ENCODE results near the gene GABRA4. TPM values are rescaled to one million over a fixed set of nuclear protein-coding genes. Genes with fewer than 3 reads are reported as not detected.

GABRA4 gene
- total RNA-seq, 3 donors from 2014 or later: not detected

DNA sequence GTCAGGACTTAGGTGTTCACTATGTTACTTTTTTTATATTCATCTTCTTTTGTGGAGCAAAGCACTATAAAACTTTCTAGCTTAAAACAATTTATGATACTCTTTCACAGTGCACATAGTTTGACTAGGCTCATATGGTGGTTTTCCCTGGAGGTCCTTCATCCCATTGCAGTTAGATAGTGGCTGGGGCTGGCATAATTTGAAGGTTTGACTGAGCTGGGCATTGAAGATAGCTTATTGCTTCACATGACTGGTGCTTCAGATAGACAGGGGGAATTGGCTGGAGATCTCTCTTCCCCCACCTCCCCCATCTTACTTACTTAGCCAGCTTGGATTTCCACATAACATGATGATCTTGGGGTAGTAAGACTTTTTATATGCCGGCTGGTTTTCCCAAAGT, 7.0 kb upstream of the GABRA4 start:
- H3K9me3 Mint-ChIP-seq: no peaks in the 10 kb centered on the region
- ATAC-seq (no peak), DNase-seq (no peak)
- H3K4me1 Mint-ChIP-seq (ENCODE audit: low read depth): no peaks in the 10 kb centered on the region
- H3K4me3 Mint-ChIP-seq: no peak overlapping the region
- H3K36me3 Mint-ChIP-seq (ENCODE audit: insufficient read depth): no peaks in the 10 kb centered on the region
- H3K27me3 Mint-ChIP-seq (ENCODE audit: low read depth): peaks cover 12% of the 10 kb centered on the region

DNA sequence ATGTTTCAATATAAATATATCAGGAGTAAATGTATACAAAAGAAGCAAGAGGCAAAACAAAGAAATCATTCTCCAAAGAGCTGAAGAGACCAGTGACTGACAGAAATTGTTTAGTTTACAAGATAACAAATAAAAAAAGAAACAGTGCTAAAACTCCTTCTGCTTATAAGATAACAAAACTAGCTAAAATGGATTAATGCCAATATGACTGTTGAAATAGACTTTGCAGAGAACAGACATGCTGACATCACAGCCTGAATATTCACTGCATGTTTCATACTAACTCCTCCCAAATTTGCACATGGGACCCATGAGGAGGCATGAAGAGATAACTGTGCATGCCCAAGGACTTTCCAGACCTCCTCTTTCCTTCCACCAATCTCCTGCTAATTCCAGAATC, 6.2 kb upstream of the GABRA4 start:
- peaks cover 18% of the 10 kb centered on the region for H3K27me3 Mint-ChIP-seq (ENCODE audit: low read depth)
- DNase-seq: no peak
- no peaks in the 10 kb centered on the region for H3K9me3 Mint-ChIP-seq
- H3K4me1 Mint-ChIP-seq (ENCODE audit: low read depth): no peaks in the 10 kb centered on the region
- no peaks in the 10 kb centered on the region for H3K36me3 Mint-ChIP-seq (ENCODE audit: insufficient read depth)
- ATAC-seq: no peak
- no peak overlapping the region for H3K4me3 Mint-ChIP-seq

DNA sequence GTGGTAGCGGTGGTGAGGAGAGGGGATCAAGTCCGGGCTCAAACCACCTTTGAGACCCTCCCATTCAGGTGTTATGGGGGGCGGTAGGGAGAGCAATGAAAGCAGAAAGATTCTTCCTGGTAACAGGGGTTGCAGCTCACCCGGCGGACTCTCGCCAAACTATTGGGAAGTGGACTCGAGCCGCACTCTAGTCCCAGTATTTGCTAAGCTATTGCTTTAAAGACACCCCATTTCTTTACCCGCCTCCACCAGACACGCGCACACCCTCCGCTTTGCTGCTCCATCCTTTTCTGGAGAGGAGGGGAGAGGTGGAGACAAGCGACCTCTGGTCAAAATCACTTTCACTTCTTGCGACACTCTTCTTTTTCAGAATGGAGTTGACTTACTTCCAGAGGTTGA, 625 bp upstream of the GABRA4 start:
- no peaks in the 10 kb centered on the region for H3K36me3 Mint-ChIP-seq (ENCODE audit: insufficient read depth)
- DNase-seq (no peak), ATAC-seq (peak in 1 of 2 donors; percentile 38)
- peaks cover 46% of the 10 kb centered on the region for H3K27me3 Mint-ChIP-seq (ENCODE audit: low read depth)
- peak overlapping the region; percentile 24 for H3K4me3 Mint-ChIP-seq
- no peaks in the 10 kb centered on the region for H3K9me3 Mint-ChIP-seq
- peaks cover 19% of the 10 kb centered on the region for H3K4me1 Mint-ChIP-seq (ENCODE audit: low read depth)

DNA sequence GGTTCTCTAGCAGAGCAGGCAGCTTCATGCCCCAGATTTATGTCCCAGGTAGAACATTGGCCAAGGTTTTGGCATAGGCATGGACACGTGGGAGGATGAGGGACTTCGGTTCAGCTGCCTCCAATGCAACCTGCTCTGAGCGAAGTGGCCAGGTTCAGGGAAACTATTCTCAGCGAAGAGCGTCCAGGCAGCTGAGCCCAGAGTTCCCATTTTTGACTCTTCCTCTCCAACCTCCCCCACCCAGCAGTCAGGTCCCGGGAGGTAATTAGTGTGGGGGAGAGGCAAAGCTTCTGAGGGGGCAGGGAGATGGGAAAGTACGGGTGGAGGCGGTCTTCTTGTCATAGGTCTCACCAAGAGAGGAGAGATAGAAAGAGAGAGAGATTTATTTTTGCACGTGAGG, 1.0 kb downstream of the GABRA4 start:
- DNase-seq: no peak
- no peaks in the 10 kb centered on the region for H3K9me3 Mint-ChIP-seq
- ATAC-seq: no peak
- no peaks in the 10 kb centered on the region for H3K36me3 Mint-ChIP-seq (ENCODE audit: insufficient read depth)
- peaks cover 41% of the 10 kb centered on the region for H3K27me3 Mint-ChIP-seq (ENCODE audit: low read depth)
- H3K4me3 Mint-ChIP-seq: no peak overlapping the region
- peaks cover 19% of the 10 kb centered on the region for H3K4me1 Mint-ChIP-seq (ENCODE audit: low read depth)

DNA sequence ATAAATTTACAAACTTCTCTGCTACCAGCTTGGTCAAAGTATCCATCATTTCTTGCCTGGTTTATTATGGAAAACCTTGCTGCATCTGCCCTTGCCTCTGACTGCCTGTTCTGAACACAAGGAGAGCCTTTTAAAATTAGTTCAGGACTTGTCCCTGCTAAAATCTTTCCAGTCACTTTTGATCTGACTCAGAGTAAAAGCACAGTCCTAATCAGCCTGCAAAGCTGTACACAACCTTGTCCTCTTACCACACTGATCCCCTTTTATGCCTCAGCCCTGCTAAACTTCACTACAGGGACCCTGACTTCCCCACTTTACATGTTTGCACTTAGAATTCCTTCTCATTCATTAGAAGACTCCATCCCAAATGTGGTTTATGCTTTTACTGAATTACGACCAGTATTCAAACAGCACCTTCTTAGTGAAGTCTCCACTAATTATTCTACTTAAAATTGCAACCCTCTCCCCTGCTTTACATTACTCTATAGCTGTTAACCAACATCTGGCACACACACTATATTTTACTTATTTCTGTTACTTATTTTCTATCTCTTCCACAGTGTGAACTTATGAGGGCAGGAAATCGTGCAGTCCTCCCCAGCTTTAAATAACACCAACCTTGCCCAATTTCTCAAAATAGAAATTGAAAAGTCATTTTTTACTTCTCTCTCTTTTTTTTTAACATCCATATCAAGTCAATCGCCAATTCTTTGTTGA, 6.3 kb downstream of the GABRA4 start:
- H3K4me1 Mint-ChIP-seq (ENCODE audit: low read depth): peaks cover under 1% of the 10 kb centered on the region
- ATAC-seq: no peak

DNA sequence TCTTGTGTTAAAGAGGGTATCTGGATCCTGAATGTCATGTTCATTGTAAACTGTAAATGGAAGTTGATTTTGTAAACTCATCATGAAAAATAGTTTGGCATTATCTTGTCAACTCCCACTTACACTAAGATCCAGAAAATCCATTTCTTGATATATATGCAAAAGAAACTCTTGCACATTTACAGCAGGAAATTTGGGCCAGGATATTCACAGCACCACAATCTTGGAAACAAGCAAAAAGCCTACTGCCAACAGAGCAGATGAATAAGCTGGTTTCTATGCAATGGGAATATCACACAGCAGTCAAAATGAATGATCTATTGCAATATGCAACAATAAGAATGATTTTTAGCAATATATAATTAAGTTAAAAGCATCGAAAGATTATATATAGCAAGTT, 8.6 kb downstream of the GABRA4 start:
- Mint-ChIP-seq H3K27me3 (ENCODE audit: low read depth) (no peaks in the 10 kb centered on the region), H3K9me3 (no peaks in the 10 kb centered on the region), H3K4me3 (no peak overlapping the region), H3K4me1 (ENCODE audit: low read depth) (no peaks in the 10 kb centered on the region), H3K36me3 (ENCODE audit: insufficient read depth) (no peaks in the 10 kb centered on the region)
- DNase-seq: no peak
- ATAC-seq: no peak

More for the DNA sequence above, 6.3 kb downstream of the GABRA4 start:
- no peak for DNase-seq
- no peaks in the 10 kb centered on the region for H3K9me3 Mint-ChIP-seq
- no peaks in the 10 kb centered on the region for H3K36me3 Mint-ChIP-seq (ENCODE audit: insufficient read depth)
- H3K27me3 Mint-ChIP-seq (ENCODE audit: low read depth): peaks cover 8% of the 10 kb centered on the region
- H3K4me3 Mint-ChIP-seq: no peak overlapping the region

DNA sequence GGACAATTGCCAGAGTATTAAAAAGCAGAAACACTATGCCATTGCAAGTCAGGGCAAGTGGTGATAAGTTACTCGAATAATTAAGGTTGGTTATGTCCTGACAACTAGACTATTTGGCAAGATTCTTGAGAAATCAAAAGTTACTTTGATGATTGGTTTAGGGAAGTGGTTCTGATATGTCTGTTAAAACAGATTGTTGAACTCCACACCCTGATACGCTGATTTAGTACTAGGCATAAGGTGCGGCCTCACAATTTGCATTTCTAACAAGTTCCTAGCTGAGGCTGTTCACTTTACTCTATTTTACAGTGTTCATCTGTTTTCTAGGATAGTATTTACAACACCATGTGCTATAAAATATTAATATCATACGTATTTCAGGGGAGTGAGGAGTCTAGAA, 12.5 kb downstream of the GABRA4 start:
- Mint-ChIP-seq H3K36me3 (ENCODE audit: insufficient read depth) (no peaks in the 10 kb centered on the region), H3K4me1 (ENCODE audit: low read depth) (no peaks in the 10 kb centered on the region), H3K9me3 (no peaks in the 10 kb centered on the region), H3K4me3 (no peak overlapping the region), H3K27me3 (ENCODE audit: low read depth) (no peaks in the 10 kb centered on the region)
- DNase-seq (no peak), ATAC-seq (no peak)

DNA sequence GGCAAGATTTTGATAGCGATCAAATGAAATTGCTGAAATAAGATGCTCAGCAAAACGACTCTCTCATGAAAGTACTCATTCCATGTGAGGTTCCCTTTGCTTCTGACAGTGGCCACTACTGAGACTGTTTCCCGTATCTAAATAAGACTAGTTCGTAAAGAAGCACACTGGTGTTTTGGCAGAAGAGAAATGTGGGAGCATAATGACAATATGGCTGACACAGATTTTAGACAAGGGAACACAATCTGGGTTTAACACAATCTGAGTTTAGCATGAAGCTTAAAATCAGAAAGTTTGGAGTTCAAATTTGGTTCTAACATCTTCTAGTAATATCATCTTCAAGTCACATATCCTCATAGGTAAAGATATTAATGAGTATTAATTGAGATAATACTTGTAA, 13.7 kb downstream of the GABRA4 start:
- no peaks in the 10 kb centered on the region for H3K27me3 Mint-ChIP-seq (ENCODE audit: low read depth)

DNA sequence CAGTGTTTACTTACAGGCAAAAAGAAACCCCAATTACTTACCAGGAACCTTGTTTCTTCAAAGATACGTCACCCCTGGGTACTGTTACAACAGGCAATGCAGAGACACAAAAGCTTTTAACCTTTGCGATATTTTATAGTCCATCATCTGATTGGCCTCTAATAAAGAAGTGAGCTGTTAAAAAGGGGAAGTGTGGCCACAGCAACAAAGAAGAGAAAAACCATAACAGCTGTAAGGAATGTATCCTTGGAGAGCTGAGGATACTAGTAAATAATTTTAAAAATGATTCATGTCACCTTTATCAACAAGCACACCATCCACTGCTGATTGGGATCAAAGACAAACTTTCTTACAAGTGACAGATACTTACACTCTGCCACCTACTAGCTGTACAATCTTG, 14.1 kb downstream of the GABRA4 start:
- H3K27me3 Mint-ChIP-seq (ENCODE audit: low read depth): no peaks in the 10 kb centered on the region
- no peaks in the 10 kb centered on the region for H3K4me1 Mint-ChIP-seq (ENCODE audit: low read depth)
- H3K36me3 Mint-ChIP-seq (ENCODE audit: insufficient read depth): no peaks in the 10 kb centered on the region
- ATAC-seq (no peak), DNase-seq (no peak)
- no peaks in the 10 kb centered on the region for H3K9me3 Mint-ChIP-seq
- H3K4me3 Mint-ChIP-seq: no peak overlapping the region

More for the DNA sequence above, 13.7 kb downstream of the GABRA4 start:
- H3K4me3 Mint-ChIP-seq: no peak overlapping the region
- H3K4me1 Mint-ChIP-seq (ENCODE audit: low read depth): no peaks in the 10 kb centered on the region
- ATAC-seq (no peak), DNase-seq (no peak)
- H3K36me3 Mint-ChIP-seq (ENCODE audit: insufficient read depth): no peaks in the 10 kb centered on the region
- no peaks in the 10 kb centered on the region for H3K9me3 Mint-ChIP-seq

DNA sequence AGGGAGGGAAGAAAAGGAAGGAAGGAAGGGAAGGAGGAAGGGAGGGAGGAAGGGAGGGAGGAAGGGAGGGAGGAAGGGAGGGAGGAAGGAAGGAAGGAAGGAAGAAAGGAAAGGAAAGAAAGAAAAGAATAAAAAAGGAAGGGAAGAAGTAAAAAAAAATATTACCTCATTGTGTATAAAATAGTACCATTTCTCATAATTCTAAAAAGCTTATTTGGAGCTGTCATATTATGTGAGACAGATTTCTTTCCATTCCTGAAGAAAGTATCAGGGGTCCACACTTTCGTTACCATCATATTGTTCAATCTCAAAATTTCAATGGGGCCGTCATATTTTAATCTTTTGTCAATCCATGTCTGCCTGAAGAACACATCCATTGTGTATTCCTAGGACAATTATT, 16.1 kb downstream of the GABRA4 start:
- ATAC-seq: no peak
- no peaks in the 10 kb centered on the region for H3K4me1 Mint-ChIP-seq (ENCODE audit: low read depth)
- no peak for DNase-seq
- H3K4me3 Mint-ChIP-seq: no peak overlapping the region
- no peaks in the 10 kb centered on the region for H3K9me3 Mint-ChIP-seq
- no peaks in the 10 kb centered on the region for H3K27me3 Mint-ChIP-seq (ENCODE audit: low read depth)
- no peaks in the 10 kb centered on the region for H3K36me3 Mint-ChIP-seq (ENCODE audit: insufficient read depth)

DNA sequence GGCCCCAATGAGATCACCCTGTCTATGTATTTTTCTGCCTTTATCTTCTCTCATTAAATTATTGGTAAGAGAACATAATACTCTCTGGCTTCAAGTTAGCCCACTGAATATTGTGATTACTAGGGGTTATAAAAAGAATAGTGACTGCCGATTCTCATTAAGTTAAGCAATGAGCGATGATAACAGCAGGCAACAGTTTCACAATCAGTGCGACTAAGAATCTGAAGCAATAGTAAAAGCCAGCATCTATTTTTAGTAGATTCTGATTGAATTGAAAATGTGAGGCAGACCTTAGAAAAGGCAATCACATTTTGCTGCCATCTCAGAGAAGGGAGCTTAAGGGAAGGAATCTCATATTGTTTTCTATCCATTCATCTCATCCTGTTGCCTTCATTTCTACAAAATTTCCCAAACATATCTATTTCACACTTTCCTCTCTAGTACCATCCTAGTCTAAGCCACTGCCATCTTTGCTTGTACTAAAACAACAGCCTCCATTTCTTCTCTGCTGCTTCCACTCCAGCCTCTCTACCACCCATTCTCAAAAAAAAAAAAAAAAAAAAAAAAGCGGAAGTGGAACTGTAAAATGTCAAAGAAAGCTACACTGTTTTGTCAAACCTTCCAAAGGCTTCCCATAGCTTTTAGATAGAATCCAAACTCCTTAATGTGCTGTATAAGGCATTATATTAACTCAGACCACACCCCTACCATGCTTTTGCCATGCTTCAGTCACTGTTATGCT, 17.4 kb downstream of the GABRA4 start:
- H3K9me3 Mint-ChIP-seq: no peaks in the 10 kb centered on the region
- H3K36me3 Mint-ChIP-seq (ENCODE audit: insufficient read depth): no peaks in the 10 kb centered on the region
- no peaks in the 10 kb centered on the region for H3K27me3 Mint-ChIP-seq (ENCODE audit: low read depth)
- H3K4me3 Mint-ChIP-seq: no peak overlapping the region
- ATAC-seq (no peak), DNase-seq (no peak)
- no peaks in the 10 kb centered on the region for H3K4me1 Mint-ChIP-seq (ENCODE audit: low read depth)

DNA sequence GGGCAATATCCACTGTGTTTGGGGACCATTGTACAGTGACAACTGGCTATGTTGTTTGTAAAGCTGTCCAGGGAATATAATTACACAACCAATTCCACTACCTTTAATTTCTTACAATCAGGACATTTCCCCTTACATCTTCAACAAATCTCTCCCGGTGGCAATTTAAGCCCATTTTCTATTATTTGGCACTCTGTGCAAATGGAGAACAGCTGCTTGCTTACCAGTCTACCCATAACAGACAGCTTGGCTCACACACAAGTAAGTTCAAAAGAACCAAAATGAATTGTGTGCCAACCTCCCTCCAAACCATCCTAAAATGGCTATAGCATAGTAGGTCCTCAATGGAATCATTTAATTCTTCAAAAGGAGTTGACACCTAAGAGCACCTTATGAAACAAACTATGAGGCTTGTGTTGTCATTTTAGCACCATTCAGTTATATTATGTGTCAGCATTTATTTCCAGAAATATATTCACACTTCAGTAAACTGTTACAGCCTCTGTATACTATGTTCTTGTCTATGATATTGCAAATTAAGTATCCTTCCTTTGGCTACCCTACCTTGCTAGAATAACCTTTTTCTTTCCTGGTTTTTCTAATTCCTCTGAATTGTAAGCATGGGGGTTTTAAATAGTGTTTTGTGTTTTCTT, 18.4 kb downstream of the GABRA4 start:
- no peaks in the 10 kb centered on the region for H3K27me3 Mint-ChIP-seq (ENCODE audit: low read depth)

DNA sequence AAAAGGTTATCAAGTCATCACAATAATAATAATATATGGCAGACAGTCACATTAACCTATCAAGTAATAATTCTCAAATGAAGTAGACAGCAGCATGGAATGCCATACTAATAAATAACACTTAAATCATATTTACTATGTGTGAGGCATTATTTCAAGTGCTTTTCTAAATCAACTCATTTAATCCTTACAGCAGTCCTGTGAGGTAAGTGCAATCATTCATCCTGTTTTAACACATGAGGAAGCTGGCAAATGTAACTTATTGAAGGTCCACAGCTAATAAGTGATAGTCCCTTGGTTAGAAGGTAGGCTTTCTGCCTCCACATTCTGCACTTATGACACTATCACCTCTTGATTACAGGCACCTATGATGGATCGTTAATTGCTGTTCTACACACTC, 24.5 kb downstream of the GABRA4 start:
- ATAC-seq (no peak), DNase-seq (no peak)
- Mint-ChIP-seq H3K4me1 (ENCODE audit: low read depth) (no peaks in the 10 kb centered on the region), H3K36me3 (ENCODE audit: insufficient read depth) (no peaks in the 10 kb centered on the region), H3K27me3 (ENCODE audit: low read depth) (peaks cover 2% of the 10 kb centered on the region), H3K4me3 (no peak overlapping the region), H3K9me3 (no peaks in the 10 kb centered on the region)

More for the DNA sequence above, 18.4 kb downstream of the GABRA4 start:
- H3K4me1 Mint-ChIP-seq (ENCODE audit: low read depth): no peaks in the 10 kb centered on the region
- no peaks in the 10 kb centered on the region for H3K36me3 Mint-ChIP-seq (ENCODE audit: insufficient read depth)
- ATAC-seq (no peak), DNase-seq (no peak)
- no peaks in the 10 kb centered on the region for H3K9me3 Mint-ChIP-seq
- H3K4me3 Mint-ChIP-seq: no peak overlapping the region

DNA sequence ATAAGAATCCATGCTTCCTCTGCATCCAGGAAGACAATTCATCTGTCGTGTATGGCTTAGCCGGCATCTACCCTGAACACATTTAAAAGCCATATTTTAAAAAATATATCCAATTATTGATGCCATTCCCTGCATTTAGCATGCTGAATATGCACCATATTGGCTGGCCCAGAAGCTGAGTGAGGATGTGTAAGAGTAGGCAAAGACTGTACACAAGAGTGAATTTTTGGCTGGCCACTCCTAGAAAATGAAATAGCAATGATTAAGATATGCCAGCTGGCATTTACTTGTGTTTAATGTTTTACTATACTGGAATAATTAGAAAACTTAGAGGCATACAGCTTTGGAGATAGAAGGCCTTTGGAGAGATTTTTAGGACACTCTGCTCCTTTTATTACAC, 25.8 kb downstream of the GABRA4 start:
- Mint-ChIP-seq H3K4me3 (no peak overlapping the region), H3K36me3 (ENCODE audit: insufficient read depth) (no peaks in the 10 kb centered on the region), H3K27me3 (ENCODE audit: low read depth) (peaks cover 2% of the 10 kb centered on the region), H3K9me3 (no peaks in the 10 kb centered on the region), H3K4me1 (ENCODE audit: low read depth) (no peaks in the 10 kb centered on the region)
- DNase-seq: no peak
- ATAC-seq: no peak

Data from activated T-cell treated with anti-CD3 and anti-CD28 coated beads, Interleukin-2, amount 50 U/mL, for 4 hours (primary cell).